HG03469 (cell line): ENCODE results near the gene ANK3.

Experiments used
- ATAC-seq: cut with Tn5 transposase; IDR thresholded peaks from one replicate; pipeline ENCODE4 v1.9.1; 2021; ENCODE audit warnings: mild to moderate bottlenecking, moderate library complexity, moderate number of reproducible peaks; ENCODE audit not compliant: unreplicated experiment

The ANK3 gene

DNA sequence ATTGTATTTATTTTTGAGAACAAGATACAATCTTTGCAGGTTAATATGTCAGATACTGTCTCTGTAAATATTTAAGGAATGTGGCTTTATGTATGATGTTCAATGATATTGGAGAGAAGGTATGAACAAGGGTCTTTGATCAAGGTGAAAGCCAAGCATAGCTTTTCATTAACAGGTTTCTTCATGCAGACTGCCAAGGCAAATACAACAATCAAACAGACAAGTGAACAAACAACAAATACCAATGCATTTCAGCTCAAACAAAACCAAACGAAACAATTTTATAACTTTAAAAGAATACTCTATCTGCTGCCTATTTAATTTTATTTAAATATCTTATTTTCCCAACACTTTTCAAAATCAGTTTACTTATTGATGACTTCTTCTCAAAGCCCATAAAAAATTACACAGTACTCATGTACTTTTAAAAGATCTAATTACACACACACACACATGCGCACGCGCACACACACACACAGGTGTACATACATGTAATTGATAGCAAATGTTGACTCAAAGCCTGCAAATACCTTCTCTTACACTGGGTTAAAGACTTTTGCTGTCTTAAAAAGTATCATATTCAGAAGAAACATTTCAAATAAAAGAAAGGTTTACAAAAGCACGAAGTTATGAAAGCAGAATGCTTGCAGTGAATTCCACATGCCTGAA, 282.2 kb downstream of the ANK3 start:
- ATAC-seq, result no peak

DNA sequence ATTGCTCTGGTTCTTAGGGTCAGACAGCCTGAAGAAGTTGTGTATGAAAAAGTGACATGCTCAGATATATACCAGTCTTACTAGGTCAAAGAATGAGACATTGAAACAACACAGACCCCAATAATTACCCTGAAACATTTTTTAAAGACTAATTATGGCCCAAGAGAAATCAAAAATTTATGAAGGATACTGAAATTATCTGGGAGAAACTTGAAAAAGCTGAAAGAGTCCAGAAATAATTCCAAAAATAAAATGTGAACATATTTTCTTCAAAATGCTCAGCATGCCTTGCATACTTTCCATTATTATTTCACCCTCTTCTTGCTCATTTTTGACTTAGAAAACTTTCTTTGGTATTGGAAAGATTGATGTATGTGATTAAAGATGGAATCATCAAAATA, 284.4 kb downstream of the ANK3 start:
- no peak for ATAC-seq

DNA sequence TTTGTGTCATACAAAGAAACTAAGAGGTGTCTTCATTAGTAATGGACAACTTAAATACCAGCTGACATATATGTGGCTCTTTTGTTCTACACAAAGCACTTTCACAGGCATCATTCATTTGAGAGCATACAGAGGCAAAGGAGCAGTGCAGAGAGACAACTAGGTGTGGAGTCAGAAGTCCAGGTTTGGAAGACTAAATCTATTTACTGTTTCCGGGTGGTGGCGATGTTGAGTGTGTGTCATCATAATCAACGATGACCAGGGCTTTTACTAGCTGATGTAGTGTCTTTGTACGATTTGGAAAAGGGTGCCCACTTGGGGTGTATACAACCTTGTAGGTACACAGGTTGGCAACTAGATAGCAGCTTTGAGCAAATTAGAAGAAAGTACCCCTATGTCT, 287.9 kb downstream of the ANK3 start:
- ATAC-seq, result no peak

DNA sequence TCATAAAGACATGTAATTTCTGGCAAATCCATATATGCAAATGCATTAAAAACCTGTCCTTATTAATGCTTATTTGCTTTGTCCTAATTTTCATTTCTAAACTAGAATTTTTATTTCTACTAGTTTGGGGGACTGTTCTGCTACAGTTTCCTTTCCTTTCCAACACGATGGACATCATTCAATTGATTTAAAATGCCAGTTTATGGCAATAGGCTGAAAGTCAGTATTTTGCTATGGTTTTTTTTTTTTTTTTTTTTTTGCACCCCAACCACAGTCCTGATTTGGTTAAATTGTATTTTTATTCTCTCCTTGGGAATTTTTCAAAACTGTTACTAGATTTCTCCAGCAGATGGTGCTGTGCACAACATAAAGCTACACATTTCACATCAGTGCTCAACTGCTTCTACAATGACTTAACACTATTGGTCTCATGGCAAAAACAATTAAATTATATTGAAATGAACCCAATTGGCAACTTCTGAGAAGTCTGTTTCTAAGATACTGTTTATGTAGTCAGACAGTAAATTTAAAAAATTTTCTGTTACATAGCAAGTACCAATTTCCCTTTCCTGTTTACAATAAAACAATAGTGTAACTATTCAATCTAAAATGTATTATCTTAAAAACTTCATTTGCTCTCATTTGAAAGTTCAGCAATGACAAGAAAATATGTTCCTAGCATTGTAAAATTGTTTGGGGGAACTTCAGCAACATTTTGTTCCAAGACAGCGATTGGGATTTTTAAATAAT, 289.5 kb downstream of the ANK3 start:
- peak; percentile 39 for ATAC-seq

DNA sequence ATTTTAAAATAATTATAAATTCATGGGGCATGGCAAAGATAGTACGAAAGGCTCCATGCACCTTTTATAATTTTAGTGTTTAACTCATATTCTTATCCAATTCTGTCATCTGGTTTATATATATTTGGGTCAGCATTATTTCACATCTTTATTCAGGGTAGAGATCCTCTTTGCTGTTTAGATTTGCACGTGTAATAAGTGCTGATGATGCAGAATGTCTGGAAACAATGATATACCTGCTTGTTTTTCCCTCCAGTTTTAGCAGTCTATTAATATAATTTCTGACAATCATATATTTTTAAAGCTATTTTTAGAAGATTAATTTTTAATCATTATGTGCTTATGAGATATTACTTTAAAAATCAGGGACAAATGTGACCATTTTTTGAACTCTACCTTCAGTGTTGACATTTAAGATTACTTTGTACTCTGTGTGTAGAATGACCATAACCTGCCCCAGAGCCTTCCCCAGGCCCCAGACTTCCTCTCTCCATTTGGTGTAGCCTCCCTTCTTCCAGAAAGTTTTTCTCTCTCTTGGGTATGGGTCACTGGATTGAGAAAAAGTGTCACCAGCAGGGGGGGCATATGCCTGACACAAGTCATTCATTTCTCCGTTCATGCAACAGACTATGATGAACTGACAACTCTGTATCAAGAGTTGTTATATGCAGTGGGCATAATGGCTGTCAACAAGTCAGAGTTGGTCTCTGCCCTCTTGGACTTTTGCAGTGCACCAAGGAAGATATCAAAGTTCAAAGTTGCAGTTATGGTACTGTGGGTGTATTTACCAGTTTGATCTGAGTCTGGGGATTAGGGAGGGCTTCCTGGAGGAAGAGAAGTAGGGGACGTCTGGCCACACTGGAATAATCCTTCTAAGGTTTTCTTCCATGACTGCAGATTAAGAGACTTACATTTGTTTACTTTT, 290.7 kb downstream of the ANK3 start:
- ATAC-seq, result no peak

DNA sequence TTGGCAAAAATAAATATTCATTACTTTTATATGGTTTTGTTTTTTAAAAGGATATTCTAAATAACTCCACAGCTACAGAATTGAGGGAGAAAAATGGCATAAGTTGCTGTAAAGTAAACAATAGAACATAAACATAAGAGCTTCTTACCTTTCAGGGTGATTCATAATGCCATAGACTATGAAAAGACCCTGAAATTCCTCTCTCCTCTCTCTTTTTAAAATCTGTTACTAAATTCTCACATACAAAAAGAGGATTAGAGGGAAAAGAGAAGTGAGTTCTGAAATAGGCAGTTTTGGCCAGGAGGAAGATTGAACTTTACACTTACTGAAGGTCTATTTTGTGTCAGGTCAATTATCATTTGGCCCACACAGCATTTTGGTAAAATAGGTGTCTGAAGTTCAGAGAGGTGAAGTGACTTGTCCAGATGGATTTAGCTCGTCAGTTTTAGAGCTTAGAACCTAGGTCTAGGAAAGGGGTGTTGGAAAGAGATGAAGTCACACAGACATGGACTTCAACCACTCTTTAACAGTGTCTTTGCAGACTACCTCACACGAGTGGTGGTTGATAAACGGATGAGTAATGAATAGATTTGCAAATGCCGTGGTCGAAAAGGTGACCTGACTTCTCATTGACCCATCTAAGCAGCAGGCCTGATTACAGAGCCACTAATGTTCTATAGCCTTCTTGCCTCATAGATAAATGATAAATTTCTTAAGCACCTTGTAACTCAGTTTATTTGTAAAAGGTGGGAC, 292.7 kb downstream of the ANK3 start:
- ATAC-seq, result peak; percentile 49

DNA sequence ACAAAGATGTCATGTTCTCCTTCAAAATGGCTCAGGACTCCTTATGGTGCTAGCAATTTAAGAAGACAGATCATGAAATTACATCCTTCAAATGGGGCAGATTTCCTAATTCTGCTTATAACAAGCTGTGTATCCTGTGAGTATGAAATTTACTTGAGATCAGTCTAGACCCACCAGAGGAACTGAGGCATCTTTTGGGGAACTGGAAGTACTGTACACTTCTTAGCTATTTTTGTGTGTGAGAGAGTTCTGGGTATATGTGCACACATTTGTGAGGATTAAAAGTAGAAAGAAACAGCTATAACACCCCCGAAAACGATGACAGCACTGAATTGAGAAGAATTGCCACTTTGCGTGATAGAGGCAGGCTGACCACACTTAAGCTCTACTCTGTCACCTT, 296.4 kb downstream of the ANK3 start:
- peak; percentile 41 for ATAC-seq

DNA sequence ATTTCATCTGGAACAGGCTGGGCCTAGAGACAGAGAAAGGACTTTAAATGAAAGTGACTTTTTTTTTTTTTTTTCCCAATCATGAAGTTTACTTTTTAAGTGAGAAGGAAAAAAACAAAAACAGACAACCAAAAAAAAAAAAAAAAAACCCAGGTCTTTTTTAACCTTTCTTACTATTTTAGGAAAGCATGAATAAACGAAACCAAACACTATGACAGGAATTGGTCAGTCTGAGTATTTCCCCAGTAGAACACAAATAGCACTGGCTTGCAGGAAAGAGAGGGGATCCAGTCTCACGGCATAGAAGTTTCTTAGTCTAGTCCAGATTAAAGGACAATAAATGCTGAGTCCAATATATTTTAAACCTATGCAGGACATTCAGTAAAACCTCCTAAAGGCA, 302.8 kb downstream of the ANK3 start:
- ATAC-seq, result peak; percentile 83

DNA sequence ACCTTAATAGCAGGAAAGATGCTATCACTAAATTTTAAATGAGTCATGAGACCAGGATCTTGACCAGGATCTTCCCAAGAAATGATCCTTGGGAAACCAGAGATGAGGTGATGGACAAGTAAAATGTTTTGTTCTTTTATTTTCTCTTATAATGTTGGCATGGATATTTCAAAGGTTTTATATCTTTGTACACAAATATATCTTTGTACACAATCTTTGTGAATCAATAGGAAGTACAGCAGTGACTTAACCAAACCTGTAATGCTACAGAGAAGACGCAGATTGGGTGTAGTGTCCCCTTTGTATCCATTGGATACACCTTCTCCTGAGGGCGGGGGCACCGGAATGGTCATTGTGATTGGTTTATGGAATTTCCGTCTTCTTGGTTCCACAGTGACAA, 303.3 kb downstream of the ANK3 start:
- ATAC-seq, result no peak

DNA sequence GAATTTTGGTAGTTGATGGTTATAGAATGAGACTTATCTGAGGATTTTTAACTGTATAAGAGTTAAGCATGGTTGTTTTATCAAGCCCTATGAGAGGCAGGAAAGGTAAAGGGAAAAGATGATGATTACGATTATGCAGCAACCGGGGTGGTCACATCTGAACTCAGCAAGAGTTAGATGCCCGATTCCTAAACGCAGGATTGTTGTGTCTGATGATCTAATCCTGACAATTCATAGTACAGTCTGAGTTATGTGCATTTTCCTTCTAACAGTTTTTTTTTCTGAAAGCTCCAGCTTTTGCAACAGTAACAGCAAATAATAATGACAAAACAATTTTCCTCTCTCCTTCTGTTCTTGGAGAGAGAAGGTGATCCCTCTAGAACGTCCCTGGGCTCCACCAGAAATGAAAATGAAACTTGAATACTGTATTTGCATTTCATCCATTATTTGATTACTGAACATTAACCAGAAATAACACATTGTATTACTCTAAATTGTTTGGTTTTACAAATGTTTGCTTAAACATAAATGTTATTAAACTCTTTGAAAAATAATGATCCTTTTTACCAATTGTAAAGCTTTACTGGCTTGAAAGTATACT, 306.8 kb downstream of the ANK3 start:
- ATAC-seq, result no peak

DNA sequence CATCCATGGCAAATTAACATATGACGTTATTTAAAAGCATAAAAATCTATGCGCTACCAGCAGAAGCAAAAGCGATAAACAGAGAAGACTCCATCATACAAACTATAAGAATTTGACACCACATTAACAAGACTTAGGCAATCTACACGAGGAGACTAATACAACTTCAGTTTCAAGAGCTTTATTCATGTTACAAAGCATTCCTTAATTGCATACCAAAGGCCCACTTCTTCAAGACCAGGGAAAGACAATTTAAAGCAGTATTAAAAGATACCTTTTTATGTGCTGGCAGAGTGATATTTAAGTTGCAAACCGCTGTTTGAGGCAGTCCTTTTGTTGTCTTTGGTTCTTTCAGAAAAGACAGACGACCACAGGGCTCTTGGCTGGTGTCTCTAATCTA, 307.3 kb downstream of the ANK3 start:
- ATAC-seq, result no peak

DNA sequence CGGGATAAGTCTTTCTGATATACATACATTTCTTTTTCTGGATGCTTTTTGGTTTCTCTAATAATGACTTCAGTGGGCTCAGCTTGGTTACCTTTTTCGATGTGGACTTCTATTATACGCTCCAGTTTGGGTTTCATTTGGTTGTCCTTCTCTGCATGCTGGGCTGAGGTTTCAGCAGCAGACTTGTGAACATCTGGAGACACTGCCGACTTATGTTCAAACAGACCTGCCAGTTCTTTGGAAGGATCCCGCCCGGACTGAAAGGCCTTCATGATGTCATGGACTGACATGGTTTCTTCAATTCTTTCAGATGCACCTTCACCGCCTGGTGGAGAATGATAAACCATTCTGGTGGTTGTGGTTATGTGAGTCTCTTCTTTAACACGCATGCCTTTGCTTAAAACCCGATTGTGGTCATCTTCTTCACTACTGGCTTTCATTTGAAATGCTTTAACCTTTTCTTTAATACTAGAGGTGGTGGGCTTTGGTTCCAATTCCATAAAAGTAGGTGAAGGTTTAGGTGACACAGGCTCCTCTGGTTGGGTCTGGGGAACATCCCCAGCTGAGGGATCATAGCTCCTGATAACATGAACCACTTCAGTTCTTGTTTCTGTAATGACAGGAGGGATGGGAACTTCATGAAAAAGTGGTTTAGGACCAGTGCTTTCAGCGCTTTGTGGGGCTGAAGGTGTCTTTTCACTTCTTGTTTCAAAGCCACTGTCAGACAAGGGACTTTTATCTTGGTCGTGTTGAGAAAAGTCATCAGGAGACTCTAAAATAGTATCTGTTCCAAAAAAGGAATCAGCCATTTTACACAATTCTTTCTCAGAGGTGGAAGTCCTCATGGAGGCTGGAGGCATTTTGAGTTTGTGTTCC, 315.7 kb downstream of the ANK3 start:
- peak; percentile 89 for ATAC-seq

DNA sequence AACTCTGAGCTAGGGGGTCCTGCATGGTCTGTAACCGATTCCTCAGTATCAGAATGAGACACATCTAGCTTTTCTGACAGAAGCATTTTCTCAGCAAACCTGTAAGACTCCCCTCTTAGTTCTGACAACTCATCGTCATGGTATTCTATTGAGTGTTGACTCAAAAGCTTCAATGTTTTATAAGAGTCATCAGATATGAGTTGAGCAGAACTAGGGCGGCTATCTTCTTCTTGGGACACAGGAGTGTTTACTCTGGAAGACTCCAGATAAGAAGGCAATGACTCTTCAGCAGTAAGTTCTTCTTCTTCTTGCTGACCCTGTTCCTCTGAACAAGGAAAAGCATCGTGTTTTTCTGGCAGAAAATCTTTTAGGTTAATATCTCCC, 316.3 kb downstream of the ANK3 start:
- ATAC-seq, result no peak

DNA sequence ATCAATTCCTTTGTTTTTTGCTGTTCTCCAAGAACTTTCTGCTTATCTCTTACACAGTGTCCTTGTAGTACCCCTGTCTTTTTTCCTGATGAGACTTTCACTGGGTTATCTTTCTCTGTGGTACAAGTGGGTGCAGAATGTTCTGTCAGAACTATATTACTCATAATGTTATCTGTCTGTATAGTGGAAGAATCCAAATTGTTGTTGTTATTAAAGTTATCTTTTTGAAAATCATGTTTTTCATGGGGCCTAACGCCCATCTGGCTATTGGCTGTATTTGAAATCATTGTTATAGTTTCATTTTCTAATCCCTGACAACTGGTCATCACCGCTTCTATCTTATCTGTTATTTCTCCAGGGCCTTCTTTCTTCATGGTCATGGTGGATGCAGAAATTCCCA, 320.4 kb downstream of the ANK3 start:
- no peak for ATAC-seq

DNA sequence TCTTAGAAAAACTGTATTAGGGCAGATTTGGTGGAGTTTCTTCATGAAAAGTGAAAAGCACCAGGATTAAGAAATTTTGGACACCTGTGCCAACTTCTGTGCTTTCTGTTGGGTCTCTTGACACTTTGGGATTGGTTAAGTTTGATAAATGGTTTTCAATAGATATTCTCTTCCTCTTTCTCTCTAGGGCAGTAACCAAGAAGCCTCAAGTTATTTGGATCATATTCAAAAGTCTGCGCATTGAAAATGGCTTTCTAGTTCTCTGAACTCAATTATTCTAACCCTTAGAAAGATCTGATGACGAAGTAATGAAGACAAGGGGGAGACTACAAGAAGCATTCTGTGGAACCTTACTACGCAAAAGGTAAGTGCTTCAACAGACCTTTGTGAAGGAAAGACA, 339.3 kb downstream of the ANK3 start:
- no peak for ATAC-seq

DNA sequence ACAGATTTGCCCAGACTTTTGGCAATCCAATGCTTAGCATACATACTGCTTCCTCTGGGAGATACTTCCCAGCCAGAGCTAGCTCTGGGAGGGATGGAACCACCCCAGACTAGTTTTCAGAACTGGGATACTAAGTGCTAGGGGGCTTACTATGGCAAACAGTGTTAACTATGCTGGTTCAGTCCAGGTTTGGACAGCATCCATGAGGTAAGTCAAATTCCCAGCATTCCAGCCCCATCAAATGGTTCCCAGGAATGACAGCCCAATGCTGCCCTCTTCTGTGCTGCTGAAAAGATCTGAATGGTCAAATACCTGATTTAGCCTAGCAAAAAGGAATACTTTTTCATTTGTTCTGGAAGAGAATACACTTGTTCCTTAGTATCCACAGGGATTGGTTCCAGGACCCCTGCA, 341.6 kb downstream of the ANK3 start:
- ATAC-seq, result no peak

DNA sequence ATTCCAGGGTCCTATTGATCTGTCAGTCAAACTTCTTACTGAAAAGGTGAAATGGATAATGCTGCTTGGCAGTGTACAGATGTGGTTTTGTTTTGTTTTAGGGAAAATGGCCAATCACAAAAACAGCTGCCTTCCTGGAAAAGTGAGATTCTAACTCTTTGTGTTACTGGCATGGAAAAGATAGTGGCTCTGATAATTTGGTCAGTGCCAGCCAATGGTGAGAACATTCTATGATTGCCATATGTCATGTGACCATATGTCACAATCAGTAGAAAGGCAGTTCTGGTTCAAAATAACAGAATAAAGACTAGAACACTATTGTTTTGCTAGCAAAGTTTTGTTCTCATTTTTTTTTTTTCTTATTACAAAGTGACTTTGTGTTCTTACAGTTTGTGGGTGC, 344.1 kb downstream of the ANK3 start:
- no peak for ATAC-seq

DNA sequence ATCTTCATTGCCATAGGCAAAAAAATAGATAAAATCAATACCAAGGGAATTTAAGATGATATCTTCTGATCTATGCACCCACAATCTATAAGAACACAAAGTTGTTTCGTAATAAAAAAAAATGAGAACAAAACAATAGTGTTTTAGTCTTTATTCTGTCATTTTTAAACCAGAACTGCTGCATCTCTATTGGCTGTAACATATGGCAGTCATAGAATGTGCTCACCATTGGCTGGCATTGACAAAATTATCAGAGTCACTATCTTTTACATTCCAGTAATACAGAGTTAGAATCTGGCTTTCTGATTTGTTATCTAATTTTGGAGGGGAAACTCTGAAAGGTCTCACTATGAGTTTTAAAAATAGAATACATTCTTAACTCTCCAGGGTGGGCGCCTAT, 344.7 kb downstream of the ANK3 start:
- ATAC-seq, result no peak

DNA sequence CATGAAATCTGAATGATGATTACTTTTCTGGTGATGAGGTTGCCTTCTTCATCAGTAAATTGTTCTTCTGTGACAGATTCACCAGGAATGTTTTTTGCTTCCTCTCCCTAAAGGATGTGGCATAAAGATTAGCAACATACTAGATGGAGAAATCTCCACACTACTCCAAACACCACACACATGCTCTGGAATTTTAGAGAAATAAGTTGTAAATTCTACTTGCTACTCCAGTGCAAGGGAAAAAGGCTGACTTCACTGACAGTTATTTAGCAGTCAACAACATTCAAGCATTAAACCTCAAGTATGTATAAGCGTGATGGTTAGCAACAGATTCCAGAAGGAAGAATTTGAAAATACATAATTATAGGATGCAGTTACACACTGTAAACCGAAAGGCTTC, 345.4 kb downstream of the ANK3 start:
- no peak for ATAC-seq
